Stimulated activated naive CD8-positive, alpha-beta T cell treated with anti-CD3 and anti-CD28 coated beads, Interleukin-15, Interleukin-2, amounts not matched to agents 100 ng/mL and 50 ng/mL, for 24 hours (primary cell): ENCODE data around the gene ATOH8.
"Not testable (repeated sequence)": the region's sequence is repeated elsewhere in the genome, so short reads cannot be mapped to it uniquely, and the experiment has no call there.

Source experiments
- H3K27ac Mint-ChIP-seq: one replicate; pipeline ENCODE4 v1.8.0; 2021; ENCODE audit warnings: mild to moderate bottlenecking, mixed read lengths
- H3K27me3 Mint-ChIP-seq: one replicate; pipeline ENCODE4 v1.8.0; 2021; ENCODE audit warnings: mixed read lengths
- H3K36me3 Mint-ChIP-seq: one replicate; pipeline ENCODE4 v1.8.0; 2021; ENCODE audit warnings: low read depth, mixed read lengths
- H3K4me1 Mint-ChIP-seq: one replicate; pipeline ENCODE4 v1.8.0; 2021; ENCODE audit warnings: low read depth, mixed read lengths
- H3K4me3 Mint-ChIP-seq: one replicate; pipeline ENCODE4 v1.8.0; 2021; ENCODE audit warnings: mild to moderate bottlenecking, mixed read lengths
- H3K9me3 Mint-ChIP-seq: one replicate; pipeline ENCODE4 v1.8.0; 2021; ENCODE audit warnings: mixed read lengths

Gene ATOH8

GRCh38 chr2:85811180-85812093, 57.6 kb downstream of the ATOH8 start:
- Mint-ChIP-seq H3K4me1 (no peaks in the 10 kb centered on the region), H3K36me3 (no peaks in the 10 kb centered on the region), H3K27me3 (peaks cover 3% of the 10 kb centered on the region), H3K27ac (no peak overlapping the region), H3K9me3 (no peaks in the 10 kb centered on the region), H3K4me3 (no peak overlapping the region)

- no peak overlapping the region for H3K4me3 Mint-ChIP-seq
- H3K9me3 Mint-ChIP-seq: no peaks in the 10 kb centered on the region
- no peaks in the 10 kb centered on the region for H3K36me3 Mint-ChIP-seq
- H3K4me1 Mint-ChIP-seq: no peaks in the 10 kb centered on the region
- peaks cover 3% of the 10 kb centered on the region for H3K27me3 Mint-ChIP-seq
- no peak overlapping the region for H3K27ac Mint-ChIP-seq
Measured at GRCh38 chr2:85812094-85812735, 58.4 kb downstream of the ATOH8 start.

- Mint-ChIP-seq H3K27me3 (peaks cover 3% of the 10 kb centered on the region), H3K4me3 (no peak overlapping the region), H3K4me1 (no peaks in the 10 kb centered on the region), H3K9me3 (no peaks in the 10 kb centered on the region), H3K36me3 (no peaks in the 10 kb centered on the region), H3K27ac (no peak overlapping the region)
Measured at GRCh38 chr2:85813211-85813981, 59.6 kb downstream of the ATOH8 start.

- no peak overlapping the region for H3K27ac Mint-ChIP-seq
- peaks cover 3% of the 10 kb centered on the region for H3K27me3 Mint-ChIP-seq
- no peaks in the 10 kb centered on the region for H3K36me3 Mint-ChIP-seq
- no peaks in the 10 kb centered on the region for H3K9me3 Mint-ChIP-seq
- H3K4me1 Mint-ChIP-seq: no peaks in the 10 kb centered on the region
- H3K4me3 Mint-ChIP-seq: no peak overlapping the region
Measured at GRCh38 chr2:85813982-85814801, 60.4 kb downstream of the ATOH8 start.

- H3K27ac Mint-ChIP-seq: no peak overlapping the region
- no peaks in the 10 kb centered on the region for H3K4me1 Mint-ChIP-seq
Measured at GRCh38 chr2:85814802-85815550, 61.2 kb downstream of the ATOH8 start.

GRCh38 chr2:85819811-85820510, 66.2 kb downstream of the ATOH8 start:
- no peak overlapping the region for H3K27ac Mint-ChIP-seq
- no peak overlapping the region for H3K4me3 Mint-ChIP-seq
- H3K36me3 Mint-ChIP-seq: no peaks in the 10 kb centered on the region
- H3K9me3 Mint-ChIP-seq: no peaks in the 10 kb centered on the region
- H3K27me3 Mint-ChIP-seq: peaks cover 8% of the 10 kb centered on the region
- no peaks in the 10 kb centered on the region for H3K4me1 Mint-ChIP-seq

More at GRCh38 chr2:85814802-85815550, 61.2 kb downstream of the ATOH8 start:
- no peak overlapping the region for H3K4me3 Mint-ChIP-seq
- no peaks in the 10 kb centered on the region for H3K36me3 Mint-ChIP-seq
- H3K27me3 Mint-ChIP-seq: peaks cover 3% of the 10 kb centered on the region
- no peaks in the 10 kb centered on the region for H3K9me3 Mint-ChIP-seq

GRCh38 chr2:85822766-85823165, 69.0 kb downstream of the ATOH8 start:
- H3K27me3 Mint-ChIP-seq: peaks cover 14% of the 10 kb centered on the region
- H3K36me3 Mint-ChIP-seq: no peaks in the 10 kb centered on the region

GRCh38 chr2:85823951-85824350, 70.2 kb downstream of the ATOH8 start:
- no peaks in the 10 kb centered on the region for H3K36me3 Mint-ChIP-seq
- no peak overlapping the region for H3K27ac Mint-ChIP-seq
- peaks cover 12% of the 10 kb centered on the region for H3K4me1 Mint-ChIP-seq
- H3K27me3 Mint-ChIP-seq: peaks cover 14% of the 10 kb centered on the region
- H3K4me3 Mint-ChIP-seq: no peak overlapping the region
- H3K9me3 Mint-ChIP-seq: no peaks in the 10 kb centered on the region

More at GRCh38 chr2:85822766-85823165, 69.0 kb downstream of the ATOH8 start:
- H3K27ac Mint-ChIP-seq: no peak overlapping the region
- H3K4me3 Mint-ChIP-seq: no peak overlapping the region
- peaks cover 7% of the 10 kb centered on the region for H3K4me1 Mint-ChIP-seq
- no peaks in the 10 kb centered on the region for H3K9me3 Mint-ChIP-seq

GRCh38 chr2:85826990-85827878, 73.4 kb downstream of the ATOH8 start:
- H3K27ac Mint-ChIP-seq: no peak overlapping the region
- H3K36me3 Mint-ChIP-seq: no peaks in the 10 kb centered on the region
- H3K27me3 Mint-ChIP-seq: peaks cover 8% of the 10 kb centered on the region
- no peaks in the 10 kb centered on the region for H3K9me3 Mint-ChIP-seq
- H3K4me3 Mint-ChIP-seq: no peak overlapping the region
- H3K4me1 Mint-ChIP-seq: peaks cover 27% of the 10 kb centered on the region

- Mint-ChIP-seq H3K36me3 (no peaks in the 10 kb centered on the region), H3K4me3 (no peak overlapping the region), H3K4me1 (peaks cover 27% of the 10 kb centered on the region)
Measured at GRCh38 chr2:85827879-85828569, 74.2 kb downstream of the ATOH8 start.

GRCh38 chr2:85828725-85829124, 74.9 kb downstream of the ATOH8 start:
- H3K4me3 Mint-ChIP-seq: no peak overlapping the region
- no peaks in the 10 kb centered on the region for H3K9me3 Mint-ChIP-seq
- H3K27me3 Mint-ChIP-seq: peaks cover 6% of the 10 kb centered on the region
- no peaks in the 10 kb centered on the region for H3K36me3 Mint-ChIP-seq
- H3K4me1 Mint-ChIP-seq: peaks cover 34% of the 10 kb centered on the region
- H3K27ac Mint-ChIP-seq: no peak overlapping the region

More at GRCh38 chr2:85827879-85828569, 74.2 kb downstream of the ATOH8 start:
- Mint-ChIP-seq H3K27me3 (peaks cover 6% of the 10 kb centered on the region), H3K9me3 (no peaks in the 10 kb centered on the region), H3K27ac (no peak overlapping the region)

- not testable (repeated sequence) for H3K4me3 Mint-ChIP-seq, H3K27ac Mint-ChIP-seq, H3K27me3 Mint-ChIP-seq, H3K36me3 Mint-ChIP-seq, H3K9me3 Mint-ChIP-seq
- peaks cover 34% of the 10 kb centered on the region for H3K4me1 Mint-ChIP-seq
Measured at GRCh38 chr2:85829394-85829793, 75.6 kb downstream of the ATOH8 start.
